ENCODE measurements around the gene CKS2.

The CKS2 gene

GRCh38 chr9:89312222-89312571, 1.2 kb downstream of the CKS2 start:
- Histone ChIP-seq H3K36me3 (ENCODE audit: low read length) (peaks cover 38% of the 10 kb centered on the region), H3K9me2 (replicated peaks; ENCODE audit: insufficient read depth, low read length) (no peaks in the 10 kb centered on the region)

DNA sequence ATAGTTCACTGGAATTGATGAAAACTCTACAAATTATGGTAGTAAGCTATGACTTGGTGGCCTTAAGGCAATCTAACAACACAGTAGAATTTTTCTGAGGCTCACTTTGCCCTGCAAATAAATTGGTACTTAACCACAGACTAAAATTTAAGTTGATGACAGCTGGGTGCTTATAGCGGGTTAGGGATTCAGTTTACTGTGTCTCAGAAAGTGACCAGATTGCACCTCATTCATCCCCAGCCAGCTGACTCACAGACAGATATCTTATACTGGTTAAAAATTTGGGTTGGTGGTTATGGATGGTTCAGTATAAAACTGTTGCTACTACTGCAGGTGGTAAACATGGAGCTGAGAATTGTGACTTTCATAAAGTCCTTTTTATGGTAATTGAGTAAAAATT, 2.8 kb downstream of the CKS2 start:
- Histone ChIP-seq H3K27me3 (ENCODE audit: low read length) (no peaks in the 10 kb centered on the region), H2AFZ (ENCODE audit: low read depth, low read length, severe bottlenecking) (no peak overlapping the region), H3K9ac (ENCODE audit: low read length) (peak overlapping the region; percentile 87), H3K27ac (ENCODE audit: low read depth, low read length) (peak overlapping the region; percentile 92), H3K4me3 (ENCODE audit: insufficient read depth, low read length, poor library complexity, severe bottlenecking) (peak overlapping the region; percentile 94), H4K20me1 (ENCODE audit: low read depth, low read length) (peaks cover 33% of the 10 kb centered on the region), H3K9me2 (replicated peaks; ENCODE audit: insufficient read depth, low read length) (no peaks in the 10 kb centered on the region), H3K79me2 (ENCODE audit: insufficient read depth, low read length) (peaks cover 50% of the 10 kb centered on the region), H3K36me3 (ENCODE audit: low read length) (peaks cover 44% of the 10 kb centered on the region), H3K9me3 (ENCODE audit: insufficient read depth, low read length) (no peaks in the 10 kb centered on the region), H3F3A (ENCODE audit: insufficient read depth) (peaks cover 65% of the 10 kb centered on the region), H3K4me2 (ENCODE audit: low read depth, low read length, poor library complexity, severe bottlenecking) (peak overlapping the region; percentile 98)
- TF ChIP-seq EZH2phosphoT487 (conservative IDR thresholded peaks at IDR 0.05; ENCODE audit: low read length) = no peak
- TF ChIP-seq, protein P1, sequence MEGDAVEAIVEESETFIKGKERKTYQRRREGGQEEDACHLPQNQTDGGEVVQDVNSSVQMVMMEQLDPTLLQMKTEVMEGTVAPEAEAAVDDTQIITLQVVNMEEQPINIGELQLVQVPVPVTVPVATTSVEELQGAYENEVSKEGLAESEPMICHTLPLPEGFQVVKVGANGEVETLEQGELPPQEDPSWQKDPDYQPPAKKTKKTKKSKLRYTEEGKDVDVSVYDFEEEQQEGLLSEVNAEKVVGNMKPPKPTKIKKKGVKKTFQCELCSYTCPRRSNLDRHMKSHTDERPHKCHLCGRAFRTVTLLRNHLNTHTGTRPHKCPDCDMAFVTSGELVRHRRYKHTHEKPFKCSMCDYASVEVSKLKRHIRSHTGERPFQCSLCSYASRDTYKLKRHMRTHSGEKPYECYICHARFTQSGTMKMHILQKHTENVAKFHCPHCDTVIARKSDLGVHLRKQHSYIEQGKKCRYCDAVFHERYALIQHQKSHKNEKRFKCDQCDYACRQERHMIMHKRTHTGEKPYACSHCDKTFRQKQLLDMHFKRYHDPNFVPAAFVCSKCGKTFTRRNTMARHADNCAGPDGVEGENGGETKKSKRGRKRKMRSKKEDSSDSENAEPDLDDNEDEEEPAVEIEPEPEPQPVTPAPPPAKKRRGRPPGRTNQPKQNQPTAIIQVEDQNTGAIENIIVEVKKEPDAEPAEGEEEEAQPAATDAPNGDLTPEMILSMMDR (IDR thresholded peaks at IDR 0.05; ENCODE audit: insufficient read depth, low read length, poor library complexity, severe bottlenecking) = no peak

More at GRCh38 chr9:89312222-89312571, 1.2 kb downstream of the CKS2 start:
- H3K4me2 ChIP-seq (ENCODE audit: low read depth, low read length, poor library complexity, severe bottlenecking) = peak overlapping the region; percentile 98
- no peaks in the 10 kb centered on the region for H3K27me3 ChIP-seq (ENCODE audit: low read length)
- H3K79me2 ChIP-seq (ENCODE audit: insufficient read depth, low read length) = peaks cover 50% of the 10 kb centered on the region
- peak overlapping the region; percentile 92 for H3K27ac ChIP-seq (ENCODE audit: low read depth, low read length)
- TF ChIP-seq EZH2phosphoT487 (conservative IDR thresholded peaks at IDR 0.05; ENCODE audit: low read length) = no peak
- TF ChIP-seq, protein P1 (IDR thresholded peaks at IDR 0.05; ENCODE audit: insufficient read depth, low read length, poor library complexity, severe bottlenecking) = no peak
- peaks cover 52% of the 10 kb centered on the region for H3F3A ChIP-seq (ENCODE audit: insufficient read depth)
- no peaks in the 10 kb centered on the region for H3K9me3 ChIP-seq (ENCODE audit: insufficient read depth, low read length)
- H4K20me1 ChIP-seq (ENCODE audit: low read depth, low read length) = peaks cover 33% of the 10 kb centered on the region
- H2AFZ ChIP-seq (ENCODE audit: low read depth, low read length, severe bottlenecking) = no peak overlapping the region
- peak overlapping the region; percentile 94 for H3K4me3 ChIP-seq (ENCODE audit: insufficient read depth, low read length, poor library complexity, severe bottlenecking)
- H3K9ac ChIP-seq (ENCODE audit: low read length) = peak overlapping the region; percentile 87

DNA sequence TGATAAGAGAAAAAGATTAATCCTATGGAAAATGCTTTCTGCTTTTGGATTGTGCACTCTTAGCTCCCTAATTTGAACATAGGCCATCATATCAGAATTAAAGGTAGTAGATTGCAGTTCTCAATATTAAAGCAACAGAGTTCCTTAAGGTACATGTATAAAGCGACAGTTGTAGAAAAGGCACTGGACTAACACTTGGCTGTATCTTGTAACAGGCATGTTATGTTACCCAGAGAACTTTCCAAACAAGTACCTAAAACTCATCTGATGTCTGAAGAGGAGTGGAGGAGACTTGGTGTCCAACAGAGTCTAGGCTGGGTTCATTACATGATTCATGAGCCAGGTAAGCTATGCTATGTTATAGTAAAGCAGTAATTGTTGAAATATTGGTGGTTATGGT, 4.0 kb downstream of the CKS2 start:
- Histone ChIP-seq H3K4me3 (ENCODE audit: insufficient read depth, low read length, poor library complexity, severe bottlenecking) (peak overlapping the region; percentile 94), H3F3A (ENCODE audit: insufficient read depth) (peaks cover 73% of the 10 kb centered on the region), H3K36me3 (ENCODE audit: low read length) (peaks cover 44% of the 10 kb centered on the region), H2AFZ (ENCODE audit: low read depth, low read length, severe bottlenecking) (no peak overlapping the region), H3K27ac (ENCODE audit: low read depth, low read length) (peak overlapping the region; percentile 92), H3K9me2 (replicated peaks; ENCODE audit: insufficient read depth, low read length) (no peaks in the 10 kb centered on the region), H3K27me3 (ENCODE audit: low read length) (no peaks in the 10 kb centered on the region), H3K4me2 (ENCODE audit: low read depth, low read length, poor library complexity, severe bottlenecking) (peak overlapping the region; percentile 98), H3K9ac (ENCODE audit: low read length) (peak overlapping the region; percentile 87), H4K20me1 (ENCODE audit: low read depth, low read length) (peaks cover 33% of the 10 kb centered on the region), H3K9me3 (ENCODE audit: insufficient read depth, low read length) (no peaks in the 10 kb centered on the region), H3K79me2 (ENCODE audit: insufficient read depth, low read length) (peaks cover 60% of the 10 kb centered on the region)
- TF ChIP-seq, protein P1 (IDR thresholded peaks at IDR 0.05; ENCODE audit: insufficient read depth, low read length, poor library complexity, severe bottlenecking) = no peak
- no peak for TF ChIP-seq EZH2phosphoT487 (conservative IDR thresholded peaks at IDR 0.05; ENCODE audit: low read length)

Measured in SU-DHL-6 (cell line).